ENCODE results near the gene GPX5.

GPX5 gene

DNA sequence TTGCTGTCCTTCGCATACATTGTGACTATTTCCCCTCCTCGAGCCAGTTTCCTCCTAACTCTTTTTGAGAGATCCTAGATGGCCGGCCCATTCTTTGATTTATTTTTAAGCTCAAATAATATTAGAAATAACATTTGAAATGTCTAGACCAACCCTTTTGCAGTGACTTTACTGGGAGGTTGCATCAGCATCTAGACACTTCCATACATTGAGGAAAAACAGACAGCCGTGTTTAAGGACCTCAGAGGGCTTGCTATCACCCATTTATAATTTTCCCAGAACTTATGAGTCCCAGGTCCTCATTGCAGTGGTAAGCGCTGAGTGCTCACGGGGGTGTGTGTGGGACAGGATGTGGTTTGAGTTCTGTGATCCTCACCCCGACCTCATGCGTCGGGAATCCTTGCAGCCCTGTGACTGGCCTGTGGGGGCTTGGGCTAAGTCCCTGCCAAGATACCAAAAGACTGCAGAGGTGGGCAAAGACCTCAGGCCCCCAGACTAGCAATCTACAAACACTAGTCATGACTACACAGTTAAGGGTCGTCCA, at the start of gene GPX5:
Gene GPX5, plus strand, starts transcription at position 386 of the 544 bp plus-strand sequence. Its CDS starts 133 bp downstream, at position 519.
- H3K36me3 ChIP-seq (ENCODE audit: low read depth): no peaks in the 10 kb centered on the region
- DNase-seq (ENCODE audit: low spot score) (no peak), ATAC-seq (ENCODE audit: low read depth) (peak; percentile 31; the same call in 1 of the 3 replicates)
- H3K4me1 ChIP-seq (ENCODE audit: insufficient read depth, poor library complexity, severe bottlenecking): no peaks in the 10 kb centered on the region
- no peak within 1 kb of the TSS for H3K27ac ChIP-seq (ENCODE audit: poor library complexity, severe bottlenecking)
- TF ChIP-seq CTCF (IDR thresholded peaks at IDR 0.05; ENCODE audit: poor library complexity, severe bottlenecking): no peak
- H3K27me3 ChIP-seq (ENCODE audit: insufficient read depth, poor library complexity, severe bottlenecking): peaks cover 8% of the 10 kb centered on the region
- H3K9me3 ChIP-seq (ENCODE audit: severe bottlenecking): no peaks in the 10 kb centered on the region
- no peak within 1 kb of the TSS for H3K4me3 ChIP-seq (ENCODE audit: severe bottlenecking)

DNA sequence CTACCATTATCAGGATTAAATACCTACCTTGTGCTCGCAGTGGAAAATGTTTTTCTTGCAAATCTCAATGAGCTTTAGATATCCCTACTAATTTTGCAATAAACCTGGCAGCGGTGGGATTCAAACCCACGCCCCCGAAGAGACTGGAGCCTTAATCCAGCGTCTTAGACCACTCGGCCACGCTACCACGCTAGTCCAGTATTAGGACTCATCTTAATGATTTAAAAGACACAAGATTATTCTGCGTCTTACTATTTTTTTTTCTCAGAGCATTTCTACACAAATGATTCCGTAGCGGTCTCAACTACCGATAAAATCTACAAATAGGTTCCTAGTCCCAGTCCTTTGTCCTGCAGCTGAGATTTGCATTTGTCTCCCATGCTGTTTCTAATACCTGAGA, 47.2 kb upstream of the GPX5 start:
- ATAC-seq (ENCODE audit: low read depth): no peak
- Histone ChIP-seq H3K27ac (ENCODE audit: poor library complexity, severe bottlenecking) (no peak overlapping the region), H3K27me3 (ENCODE audit: insufficient read depth, poor library complexity, severe bottlenecking) (peaks cover 55% of the 10 kb centered on the region), H3K36me3 (ENCODE audit: low read depth) (no peaks in the 10 kb centered on the region), H3K9me3 (ENCODE audit: severe bottlenecking) (peaks cover 3% of the 10 kb centered on the region), H3K4me3 (ENCODE audit: severe bottlenecking) (peak overlapping the region; percentile 4), H3K4me1 (ENCODE audit: insufficient read depth, poor library complexity, severe bottlenecking) (no peaks in the 10 kb centered on the region)
- TF ChIP-seq CTCF (IDR thresholded peaks at IDR 0.05; ENCODE audit: poor library complexity, severe bottlenecking): no peak
- DNase-seq (ENCODE audit: low spot score): no peak

- ATAC-seq (ENCODE audit: low read depth): no peak
- no peak for DNase-seq (ENCODE audit: low spot score)
Measured at GRCh38 chr6:28480253-28480932, 45.3 kb upstream of the GPX5 start.

DNA sequence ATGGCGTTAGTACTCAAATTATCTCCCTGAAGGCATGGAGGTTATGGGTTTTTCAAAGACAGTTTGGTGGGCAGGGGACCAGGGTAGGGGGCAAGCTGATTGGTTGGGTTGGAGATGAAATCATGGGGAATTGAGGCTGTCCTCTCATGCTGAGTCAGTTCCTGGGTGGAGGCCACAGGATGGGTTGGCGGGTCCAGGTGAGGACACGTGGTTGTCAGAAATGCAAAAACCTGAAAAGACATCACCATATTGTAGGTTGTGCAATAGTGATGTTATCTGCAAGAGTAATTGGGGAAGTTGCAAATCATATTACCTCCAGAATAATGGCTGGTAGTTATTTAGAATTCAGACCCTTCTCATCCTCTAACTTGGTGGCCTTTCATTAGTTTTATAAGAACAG, 40.2 kb upstream of the GPX5 start:
- Histone ChIP-seq H3K4me1 (ENCODE audit: insufficient read depth, poor library complexity, severe bottlenecking) (no peaks in the 10 kb centered on the region), H3K9me3 (ENCODE audit: severe bottlenecking) (no peaks in the 10 kb centered on the region), H3K4me3 (ENCODE audit: severe bottlenecking) (no peak overlapping the region), H3K27me3 (ENCODE audit: insufficient read depth, poor library complexity, severe bottlenecking) (peaks cover 10% of the 10 kb centered on the region), H3K27ac (ENCODE audit: poor library complexity, severe bottlenecking) (no peak overlapping the region), H3K36me3 (ENCODE audit: low read depth) (no peaks in the 10 kb centered on the region)
- ATAC-seq (ENCODE audit: low read depth) (no peak), DNase-seq (ENCODE audit: low spot score) (no peak)
- TF ChIP-seq CTCF (IDR thresholded peaks at IDR 0.05; ENCODE audit: poor library complexity, severe bottlenecking): no peak

More at GRCh38 chr6:28480253-28480932, 45.3 kb upstream of the GPX5 start:
- Histone ChIP-seq H3K4me1 (ENCODE audit: insufficient read depth, poor library complexity, severe bottlenecking) (no peaks in the 10 kb centered on the region), H3K36me3 (ENCODE audit: low read depth) (no peaks in the 10 kb centered on the region), H3K4me3 (ENCODE audit: severe bottlenecking) (no peak overlapping the region), H3K9me3 (ENCODE audit: severe bottlenecking) (no peaks in the 10 kb centered on the region), H3K27ac (ENCODE audit: poor library complexity, severe bottlenecking) (no peak overlapping the region), H3K27me3 (ENCODE audit: insufficient read depth, poor library complexity, severe bottlenecking) (peaks cover 49% of the 10 kb centered on the region)
- TF ChIP-seq CTCF (IDR thresholded peaks at IDR 0.05; ENCODE audit: poor library complexity, severe bottlenecking): no peak

DNA sequence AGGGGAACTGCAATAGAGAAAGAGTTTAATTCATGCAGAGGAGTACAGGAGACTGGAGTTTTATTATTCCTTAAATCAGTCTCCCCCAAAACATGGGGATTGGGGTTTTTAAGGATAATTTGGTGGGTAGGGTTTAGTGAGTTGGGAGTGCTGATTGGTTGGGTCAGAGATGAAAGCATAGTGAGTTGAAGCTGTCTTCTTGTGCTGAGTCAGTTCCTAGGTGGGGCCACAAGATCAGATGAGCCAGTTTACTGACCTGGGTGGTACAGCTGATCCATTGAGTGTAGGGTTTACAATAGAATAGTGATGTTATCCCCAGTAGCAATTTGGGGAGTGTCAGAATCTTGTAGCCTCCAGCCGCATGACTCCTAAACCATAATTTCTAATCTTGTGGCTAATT, 39.1 kb upstream of the GPX5 start:
- H3K4me1 ChIP-seq (ENCODE audit: insufficient read depth, poor library complexity, severe bottlenecking): no peaks in the 10 kb centered on the region
- ATAC-seq (ENCODE audit: low read depth): no peak
- H3K27me3 ChIP-seq (ENCODE audit: insufficient read depth, poor library complexity, severe bottlenecking): peaks cover under 1% of the 10 kb centered on the region
- no peak for TF ChIP-seq CTCF (IDR thresholded peaks at IDR 0.05; ENCODE audit: poor library complexity, severe bottlenecking)
- H3K4me3 ChIP-seq (ENCODE audit: severe bottlenecking): no peak overlapping the region
- no peak overlapping the region for H3K27ac ChIP-seq (ENCODE audit: poor library complexity, severe bottlenecking)
- H3K9me3 ChIP-seq (ENCODE audit: severe bottlenecking): no peaks in the 10 kb centered on the region
- no peaks in the 10 kb centered on the region for H3K36me3 ChIP-seq (ENCODE audit: low read depth)
- DNase-seq (ENCODE audit: low spot score): no peak

All from RWPE2 (cell line).